22Rv1 (cell line): Measurements from ENCODE around the gene A3GALT2.

ENCODE experiments used
- ZFX ChIP-seq: fragments of 450-650 bp; IDR thresholded peaks from 2 replicates; pipeline ENCODE4 v1.6.1; 2017; ENCODE audit warnings: antibody characterized with exemption, borderline replicate concordance
- TF ChIP-seq, protein P1 (sequence below): fragments of 450-650 bp; IDR thresholded peaks from 2 replicates; pipeline ENCODE4 v1.5.1; 2017; ENCODE audit warnings: mild to moderate bottlenecking

DNA sequence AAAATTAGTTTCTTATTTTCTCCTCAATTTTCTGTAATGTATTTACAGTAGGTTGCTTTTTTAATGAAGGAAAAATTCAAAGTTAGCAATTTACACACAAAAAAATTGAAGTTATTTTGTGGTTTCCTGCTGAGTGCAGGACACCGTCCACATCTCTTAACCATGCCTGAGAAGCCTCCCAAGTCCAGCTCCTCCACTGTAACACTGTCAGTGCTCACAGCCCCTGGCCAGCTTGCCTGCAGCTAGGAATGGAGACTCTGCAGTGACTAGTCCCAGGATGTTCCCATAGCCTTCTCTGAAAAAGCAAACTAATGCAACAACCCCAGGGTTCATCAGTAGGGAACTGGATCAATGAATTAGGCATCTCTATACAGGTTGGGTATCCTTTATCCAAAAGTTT lies 3.5 kb downstream of the A3GALT2 start:
- TF ChIP-seq, protein P1, sequence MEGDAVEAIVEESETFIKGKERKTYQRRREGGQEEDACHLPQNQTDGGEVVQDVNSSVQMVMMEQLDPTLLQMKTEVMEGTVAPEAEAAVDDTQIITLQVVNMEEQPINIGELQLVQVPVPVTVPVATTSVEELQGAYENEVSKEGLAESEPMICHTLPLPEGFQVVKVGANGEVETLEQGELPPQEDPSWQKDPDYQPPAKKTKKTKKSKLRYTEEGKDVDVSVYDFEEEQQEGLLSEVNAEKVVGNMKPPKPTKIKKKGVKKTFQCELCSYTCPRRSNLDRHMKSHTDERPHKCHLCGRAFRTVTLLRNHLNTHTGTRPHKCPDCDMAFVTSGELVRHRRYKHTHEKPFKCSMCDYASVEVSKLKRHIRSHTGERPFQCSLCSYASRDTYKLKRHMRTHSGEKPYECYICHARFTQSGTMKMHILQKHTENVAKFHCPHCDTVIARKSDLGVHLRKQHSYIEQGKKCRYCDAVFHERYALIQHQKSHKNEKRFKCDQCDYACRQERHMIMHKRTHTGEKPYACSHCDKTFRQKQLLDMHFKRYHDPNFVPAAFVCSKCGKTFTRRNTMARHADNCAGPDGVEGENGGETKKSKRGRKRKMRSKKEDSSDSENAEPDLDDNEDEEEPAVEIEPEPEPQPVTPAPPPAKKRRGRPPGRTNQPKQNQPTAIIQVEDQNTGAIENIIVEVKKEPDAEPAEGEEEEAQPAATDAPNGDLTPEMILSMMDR = no peak
- TF ChIP-seq ZFX = no peak
